NCI-H2081 (cell line): ENCODE results near the gene NDUFV1.
"Not testable (repeated sequence)": the region's sequence is repeated elsewhere in the genome, so short reads cannot be mapped to it uniquely, and the experiment has no call there.

Source experiments
- DNase-seq, 2 experiments: peaks; one replicate each; lab custom pipeline; 2025; lab: John Stamatoyannopoulos, UW

NDUFV1 gene

DNA sequence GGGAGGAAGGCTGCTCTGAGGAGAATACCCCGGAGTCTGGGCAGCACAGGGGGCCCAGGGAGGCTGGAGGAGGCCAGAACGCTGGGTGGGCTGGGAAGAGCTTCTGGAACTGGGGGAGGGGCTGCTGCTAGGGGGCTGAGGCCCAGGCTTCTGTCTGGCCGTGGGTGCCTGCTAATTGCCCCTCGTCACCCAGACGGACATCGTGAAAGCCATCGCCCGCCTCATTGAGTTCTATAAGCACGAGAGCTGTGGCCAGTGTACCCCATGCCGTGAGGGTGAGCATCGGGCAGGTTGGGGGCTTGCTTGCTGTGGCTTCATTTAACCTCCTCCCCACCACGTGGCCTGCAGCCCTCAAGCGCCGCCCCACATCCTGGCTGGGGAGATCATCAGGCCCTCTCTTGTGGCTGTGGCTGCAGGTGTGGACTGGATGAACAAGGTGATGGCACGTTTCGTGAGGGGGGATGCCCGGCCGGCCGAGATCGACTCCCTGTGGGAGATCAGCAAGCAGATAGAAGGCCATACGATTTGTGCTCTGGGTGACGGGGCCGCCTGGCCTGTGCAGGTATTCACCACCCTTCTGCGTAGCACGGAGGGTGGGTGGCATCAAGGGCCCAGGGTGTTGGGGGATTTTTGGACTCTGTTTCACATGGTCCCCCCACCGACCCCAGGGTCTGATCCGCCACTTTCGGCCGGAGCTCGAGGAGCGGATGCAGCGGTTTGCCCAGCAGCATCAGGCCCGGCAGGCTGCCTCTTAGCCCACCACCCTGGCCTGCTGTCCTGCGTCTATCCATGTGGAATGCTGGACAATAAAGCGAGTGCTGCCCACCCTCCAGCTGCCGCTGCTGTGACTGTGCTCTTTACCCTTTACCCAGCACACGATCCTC, 5.2 kb downstream of the NDUFV1 start:
- DNase-seq: no peak

DNA sequence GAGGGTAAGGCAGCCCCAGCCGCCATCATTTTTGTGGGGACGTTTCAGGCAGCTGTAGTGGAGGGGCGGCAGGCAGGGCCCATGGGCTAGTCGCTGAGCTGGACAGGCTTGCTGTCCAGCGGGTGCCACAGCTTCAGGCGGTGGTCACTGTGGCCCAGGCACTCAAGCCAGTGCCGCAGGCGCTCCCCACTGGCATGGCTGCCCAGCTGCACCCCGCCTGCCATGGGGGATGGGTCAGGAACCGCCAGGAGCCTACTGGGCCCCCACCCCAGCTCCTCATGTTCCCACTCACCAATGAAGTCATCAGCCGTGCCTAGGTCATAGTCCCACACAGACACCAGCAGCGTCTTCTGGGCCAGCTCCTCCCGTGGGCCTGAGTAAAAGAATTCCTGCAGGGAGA, 6.0 kb downstream of the NDUFV1 start:
- no peak for DNase-seq

DNA sequence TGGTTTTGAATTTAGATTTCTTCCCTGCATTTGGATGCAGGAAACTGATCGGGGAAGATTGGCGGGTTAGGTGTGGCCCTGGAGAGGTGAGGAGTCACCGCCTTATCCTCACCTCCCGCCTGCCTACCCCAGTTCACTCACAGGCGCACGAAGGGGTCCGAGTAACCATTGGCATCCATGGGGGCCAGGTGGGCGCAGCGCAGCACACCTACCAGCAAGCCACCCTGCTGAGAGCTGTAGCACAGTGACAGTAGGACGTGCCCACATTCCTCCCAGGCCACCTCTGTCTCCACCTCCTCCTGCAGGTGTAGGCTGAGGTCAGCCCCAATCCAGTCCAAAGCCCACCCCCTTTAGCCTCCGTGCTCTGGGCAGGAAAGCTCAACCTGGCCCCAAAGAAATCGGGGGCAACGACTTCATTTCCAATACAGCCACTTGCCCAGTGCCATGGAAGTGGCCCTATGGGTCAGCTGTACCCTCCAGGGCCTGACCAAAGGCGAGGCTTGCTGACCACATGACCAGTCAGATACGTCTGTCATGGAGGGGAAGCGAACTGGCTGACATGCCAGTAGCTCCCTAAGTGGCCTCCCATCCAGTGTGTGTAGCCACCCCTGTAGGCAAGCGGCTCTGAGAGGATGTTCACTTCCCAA, 6.7 kb downstream of the NDUFV1 start:
- no peak for DNase-seq

DNA sequence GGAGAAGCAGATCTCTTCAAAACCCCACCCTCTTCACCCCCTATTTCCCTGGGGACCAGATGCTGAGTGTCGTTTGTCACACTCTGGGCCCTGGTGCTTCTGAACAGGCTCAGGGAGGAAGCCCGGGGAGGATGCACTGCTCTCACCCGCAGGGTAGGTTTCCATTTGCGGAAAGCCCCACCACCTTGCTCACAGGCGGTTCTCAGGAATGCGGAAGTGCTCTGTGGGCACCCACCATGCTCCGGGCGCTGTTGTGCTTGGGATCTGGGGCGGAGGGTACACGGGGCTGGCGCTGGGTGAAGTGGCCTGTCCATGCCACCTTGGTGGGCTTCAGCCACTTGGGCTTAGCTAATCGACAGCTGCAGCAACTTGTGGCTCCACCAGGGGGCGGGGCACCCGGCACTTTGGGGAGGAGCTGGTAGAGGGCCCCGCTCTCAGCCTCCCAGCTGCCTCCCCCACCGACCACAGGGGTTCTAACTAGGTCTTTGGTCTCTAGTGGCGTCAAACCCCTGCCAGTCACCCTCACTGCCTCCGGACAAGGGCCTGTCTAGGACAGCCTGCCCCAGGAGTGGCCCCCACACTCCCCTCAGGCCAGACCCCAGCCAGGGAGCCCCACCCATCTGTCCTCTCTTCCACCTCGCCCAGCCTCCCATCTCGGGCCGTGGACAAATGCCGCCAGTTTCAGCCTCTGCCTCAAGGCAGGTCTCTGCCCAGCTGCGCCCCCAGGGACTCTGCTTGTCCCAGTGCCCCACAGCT, 7.4 kb downstream of the NDUFV1 start:
- DNase-seq: peak in 1 of 2 experiments; percentile 20

DNA sequence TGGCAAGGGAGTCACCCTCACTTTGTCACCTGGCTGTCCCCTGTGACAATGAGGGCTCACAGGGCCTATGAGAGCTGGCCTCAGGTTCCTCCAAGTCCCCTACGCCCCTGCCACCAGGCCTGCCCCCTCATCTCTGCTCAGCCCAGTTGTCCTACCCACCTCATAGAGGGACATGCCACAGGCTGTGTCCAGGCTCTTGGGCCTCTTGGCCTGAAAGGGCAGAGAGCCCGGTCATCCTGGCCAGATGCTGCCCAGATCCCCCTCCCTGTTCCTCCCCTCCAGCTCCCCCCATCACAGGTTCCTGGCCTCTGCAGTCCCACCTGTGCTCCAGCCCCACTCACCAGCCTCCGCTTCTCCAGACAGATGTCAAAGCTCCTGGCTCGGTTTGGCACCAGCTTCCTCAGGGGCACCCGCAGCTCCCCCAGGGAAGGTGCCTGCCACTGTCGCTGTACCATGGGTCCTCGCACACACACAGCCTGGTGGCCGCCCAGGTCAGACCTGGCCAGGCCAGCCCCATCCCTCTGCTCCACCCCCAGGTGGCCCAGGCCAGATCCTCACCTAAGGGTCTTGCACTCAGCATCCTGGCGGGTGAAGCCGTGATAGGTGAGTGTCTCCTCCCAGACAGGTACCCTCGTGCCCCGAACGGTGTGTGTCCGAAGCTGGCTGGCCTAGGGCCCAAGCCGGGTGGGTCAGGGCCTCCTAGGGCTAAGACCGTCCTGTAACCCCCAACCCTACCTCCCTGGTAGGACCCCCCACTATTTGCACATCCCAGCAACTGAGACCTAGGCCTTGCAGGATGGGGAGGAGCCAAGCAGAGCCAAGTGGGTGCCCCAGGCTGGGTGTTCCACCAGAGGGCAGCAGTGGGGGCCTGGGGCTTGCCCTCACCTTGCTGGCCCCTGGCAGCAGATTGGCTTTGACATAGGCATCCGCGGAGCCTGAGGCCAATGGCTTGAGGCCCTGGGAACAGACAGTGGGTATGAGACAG, 8.3 kb downstream of the NDUFV1 start:
- peak in 1 of 2 experiments; percentile 28 for DNase-seq

DNA sequence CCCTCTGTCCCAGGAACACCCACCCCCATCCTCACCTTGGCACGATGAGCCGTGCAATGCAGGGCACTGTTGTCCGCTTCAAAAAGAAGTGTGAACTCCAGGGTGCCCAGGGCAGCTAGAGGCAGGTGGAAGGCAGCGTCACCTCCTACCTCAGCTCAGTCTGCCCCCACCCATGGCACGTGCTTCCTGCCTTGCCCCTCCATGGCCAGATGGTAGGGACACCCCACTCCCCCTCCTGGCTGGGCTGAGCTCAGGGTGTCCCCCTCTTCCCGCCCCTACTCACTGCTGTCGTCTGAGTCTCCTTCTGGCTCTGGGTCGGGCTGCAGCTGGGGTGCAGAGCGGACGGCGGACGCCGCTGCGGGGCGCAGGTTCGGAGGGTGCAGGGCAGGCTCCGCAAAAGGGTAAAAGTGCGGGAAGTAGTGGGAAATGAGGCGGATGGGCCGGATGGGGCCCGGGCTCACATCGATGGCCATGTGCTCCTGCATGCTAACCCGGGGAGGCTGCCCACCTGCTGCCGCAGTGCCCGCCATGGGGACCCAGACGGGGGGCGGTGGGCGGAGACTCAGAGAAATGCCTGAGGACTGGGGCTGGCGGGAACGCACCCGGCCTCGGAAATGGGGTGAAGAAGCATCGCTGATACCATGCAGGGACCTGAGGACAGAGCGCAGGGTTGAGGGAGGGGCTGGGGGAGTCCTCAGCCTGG, 9.1 kb downstream of the NDUFV1 start:
- no peak for DNase-seq

DNA sequence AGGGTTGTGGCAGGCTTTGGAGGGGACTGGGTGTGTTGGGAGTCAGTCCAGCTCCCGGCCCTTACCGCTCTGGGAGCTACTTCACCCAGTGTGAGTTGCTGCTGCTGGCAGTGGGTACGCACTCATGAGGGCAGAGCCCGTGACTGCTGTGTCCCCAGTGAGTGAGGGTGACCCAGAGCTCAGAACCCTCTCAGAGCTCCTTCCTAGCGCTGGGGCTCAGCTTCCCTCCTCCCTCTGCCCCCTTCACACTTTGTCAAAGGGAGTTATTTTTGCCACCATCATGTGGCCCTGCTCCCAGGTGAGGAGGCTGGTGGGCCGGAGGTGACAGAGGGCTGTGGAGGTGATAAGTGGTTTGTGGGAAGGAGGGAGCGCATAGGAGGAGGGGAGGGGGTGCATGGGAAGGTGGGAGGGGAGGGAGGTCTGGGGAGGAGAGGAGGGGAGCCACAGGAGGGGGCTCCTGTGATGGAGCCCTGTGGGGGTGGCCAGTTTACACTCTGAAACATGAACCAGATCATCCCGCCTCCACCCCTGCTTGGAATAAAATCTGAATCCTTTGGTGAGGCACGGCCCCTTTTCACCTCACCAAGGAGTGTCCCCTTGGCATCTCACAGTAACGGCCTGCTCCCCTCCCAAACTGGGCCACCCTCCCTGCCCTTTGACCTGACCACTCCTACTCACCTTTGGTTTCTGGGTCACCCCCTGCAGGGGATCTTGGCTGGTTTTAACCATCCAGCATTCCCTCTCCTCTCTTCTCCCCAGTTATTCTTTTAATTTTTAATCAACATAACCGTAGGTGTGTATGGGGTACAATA, 9.9 kb downstream of the NDUFV1 start:
- DNase-seq: no peak

DNA sequence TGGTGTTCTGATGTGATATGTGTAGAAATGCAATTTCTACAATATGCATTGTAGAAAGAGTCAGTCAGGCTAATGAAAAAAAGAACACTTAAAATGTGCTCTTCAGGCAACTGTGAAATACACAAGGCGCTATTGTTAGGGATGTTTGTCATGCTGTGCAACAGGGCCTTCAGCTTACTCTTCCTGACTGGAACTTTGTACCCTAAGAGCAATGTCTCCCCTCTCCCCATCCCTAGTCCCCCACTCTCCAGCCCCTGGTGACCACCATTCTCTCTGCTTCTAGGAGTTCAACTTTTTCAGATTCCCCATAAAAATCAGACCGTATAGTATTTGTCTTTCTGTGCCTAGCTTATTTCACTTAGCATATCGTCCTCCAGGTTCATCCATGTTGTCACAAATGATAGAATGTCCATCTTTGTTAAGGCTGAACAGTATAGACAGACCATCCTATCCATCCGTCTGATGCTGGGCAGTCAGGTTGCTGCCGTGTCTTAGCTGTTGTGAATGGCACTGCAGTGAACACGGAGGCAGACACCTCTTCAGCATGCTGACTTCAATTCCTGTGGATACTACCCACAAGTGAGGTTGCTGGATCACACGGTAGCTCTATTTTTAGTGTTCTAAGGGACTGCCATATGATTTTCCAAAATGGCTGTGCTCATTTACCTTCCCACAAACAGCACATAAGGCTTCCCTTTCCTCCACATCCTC, 10.7 kb downstream of the NDUFV1 start:
- DNase-seq: no peak

DNA sequence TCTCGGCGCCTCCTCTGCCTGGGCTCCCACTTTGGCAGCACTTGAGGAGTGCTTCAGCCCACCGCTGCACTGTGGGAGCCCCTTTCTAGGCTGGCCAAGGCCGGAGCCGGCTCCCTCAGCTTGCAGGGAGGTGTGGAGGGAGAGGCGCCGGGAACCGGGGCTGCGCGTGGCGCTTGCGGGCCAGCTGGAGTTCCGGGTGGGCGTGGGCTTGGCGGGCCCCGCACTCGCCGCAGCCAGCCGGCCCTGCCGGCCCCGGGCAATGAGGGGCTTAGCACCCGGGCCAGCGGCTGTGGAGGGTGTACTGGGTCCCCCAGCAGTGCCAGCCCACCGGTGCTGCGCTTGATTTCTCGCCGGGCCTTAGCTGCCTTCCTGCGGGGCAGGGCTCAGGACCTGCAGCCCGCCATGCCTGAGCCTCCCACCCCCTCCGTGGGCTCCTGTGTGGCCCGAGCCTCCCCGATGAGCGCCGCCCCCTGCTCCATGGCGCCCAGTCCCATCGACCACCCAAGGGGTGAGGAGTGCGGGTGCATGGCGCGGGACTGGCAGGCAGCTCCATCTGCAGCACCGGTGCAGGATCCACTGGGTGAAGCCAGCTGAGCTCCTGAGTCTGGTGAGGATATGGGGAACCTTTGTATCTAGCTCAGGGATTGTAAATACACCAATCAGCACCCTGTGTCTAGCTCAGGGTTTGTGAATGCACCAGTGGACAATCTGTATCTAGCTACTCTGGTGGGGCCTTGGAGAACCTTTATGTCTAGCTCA, 12.3 kb downstream of the NDUFV1 start:
- DNase-seq: not testable (repeated sequence)

DNA sequence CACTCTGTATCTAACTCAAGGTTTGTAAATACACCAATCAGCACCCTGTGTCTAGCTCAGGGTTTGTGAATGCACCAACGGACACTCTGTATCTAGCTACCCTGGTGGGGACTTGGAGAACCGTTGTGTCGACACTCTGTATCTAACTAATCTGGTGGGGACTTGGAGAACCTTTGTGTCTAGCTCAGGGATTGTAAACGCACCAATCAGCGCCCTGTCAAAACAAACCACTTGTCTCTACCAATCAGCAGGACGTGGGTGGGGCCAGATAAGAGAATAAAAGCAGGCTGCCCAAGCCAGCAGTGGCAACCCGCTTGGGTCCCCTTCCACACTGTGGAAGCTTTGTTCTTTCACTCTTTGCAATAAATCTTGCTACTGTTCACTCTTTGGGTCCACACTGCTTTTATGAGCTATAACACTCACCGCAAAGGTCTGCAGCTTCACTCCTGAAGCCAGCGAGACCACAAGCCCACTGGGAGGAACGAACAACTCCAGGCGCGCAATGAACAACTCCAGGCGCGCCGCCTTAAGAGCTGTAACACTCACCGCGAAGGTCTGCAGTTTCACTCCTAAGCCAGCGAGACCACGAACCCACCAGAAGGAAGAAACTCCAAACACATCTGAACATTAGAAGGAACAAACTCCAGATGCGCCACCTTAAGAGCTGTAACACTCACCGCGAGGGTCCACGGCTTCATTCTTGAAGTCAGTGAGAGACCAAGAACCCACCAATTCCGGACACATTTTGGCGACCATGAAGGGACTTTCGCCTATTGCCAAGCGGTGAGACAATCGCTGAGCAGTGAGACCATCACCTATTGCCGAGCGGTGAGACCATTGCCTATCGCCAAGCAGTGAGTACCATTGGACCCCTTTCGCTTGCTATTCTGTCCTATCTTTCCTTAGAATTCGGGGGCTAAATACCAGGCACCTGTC, 13.2 kb downstream of the NDUFV1 start:
- not testable (repeated sequence) for DNase-seq

DNA sequence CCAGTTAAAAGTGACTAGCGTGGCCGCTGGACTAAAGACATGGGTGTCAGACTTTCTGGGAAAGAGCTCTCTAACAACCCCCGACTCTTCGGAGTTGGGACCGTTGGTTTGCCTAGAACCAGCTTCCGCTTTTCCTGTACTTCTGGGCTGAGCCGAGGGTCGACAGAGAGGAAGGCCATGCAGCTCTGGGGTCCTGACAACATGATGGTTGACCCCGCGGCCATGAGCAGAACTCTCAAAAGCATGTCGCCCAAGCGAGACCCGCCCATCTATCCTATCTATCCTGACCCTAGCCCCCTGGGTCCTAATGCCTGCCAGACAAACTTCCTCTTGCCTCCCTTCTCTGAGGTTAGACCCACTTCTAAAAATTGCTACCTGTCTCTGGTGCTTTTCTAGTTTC, 13.9 kb downstream of the NDUFV1 start:
- DNase-seq: not testable (repeated sequence)

DNA sequence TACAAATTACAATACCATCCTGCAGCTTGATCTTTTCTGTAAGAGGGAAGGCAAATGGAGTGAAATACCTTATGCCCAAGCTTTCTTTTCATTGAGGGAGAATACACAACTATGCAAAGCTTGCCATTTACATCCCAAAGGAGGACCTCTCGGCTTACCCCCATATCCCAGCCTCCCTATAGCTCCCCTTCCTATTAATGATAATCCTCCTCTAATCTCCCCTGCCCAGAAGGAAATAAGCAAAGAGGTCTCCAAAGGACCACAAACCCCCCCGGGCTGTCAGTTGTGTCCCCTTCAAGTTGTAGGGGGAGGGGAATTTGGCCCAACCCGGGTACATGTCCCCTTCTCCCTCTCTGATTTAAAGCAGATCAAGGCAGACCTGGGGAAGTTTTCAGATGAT, 15.2 kb downstream of the NDUFV1 start:
- DNase-seq: not testable (repeated sequence)

DNA sequence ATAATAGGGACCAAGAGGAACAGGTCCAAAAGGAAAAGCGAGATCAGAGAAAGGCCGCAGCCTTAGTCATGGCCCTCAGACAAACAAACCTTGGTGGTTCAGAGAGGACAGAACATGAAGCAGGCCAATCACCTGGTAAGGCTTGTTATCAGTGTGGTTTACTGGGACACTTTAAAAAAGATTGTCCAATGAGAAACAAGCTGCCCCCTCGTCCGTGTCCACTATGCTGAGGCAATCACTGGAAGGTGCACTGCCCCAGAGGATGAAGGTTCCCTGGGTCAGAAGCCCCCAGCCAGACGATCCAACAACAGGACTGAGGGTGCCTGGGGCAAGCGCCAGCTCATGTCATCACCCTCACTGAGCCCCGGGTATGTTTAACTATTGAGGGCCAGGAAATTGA, 16.2 kb downstream of the NDUFV1 start:
- not testable (repeated sequence) for DNase-seq

DNA sequence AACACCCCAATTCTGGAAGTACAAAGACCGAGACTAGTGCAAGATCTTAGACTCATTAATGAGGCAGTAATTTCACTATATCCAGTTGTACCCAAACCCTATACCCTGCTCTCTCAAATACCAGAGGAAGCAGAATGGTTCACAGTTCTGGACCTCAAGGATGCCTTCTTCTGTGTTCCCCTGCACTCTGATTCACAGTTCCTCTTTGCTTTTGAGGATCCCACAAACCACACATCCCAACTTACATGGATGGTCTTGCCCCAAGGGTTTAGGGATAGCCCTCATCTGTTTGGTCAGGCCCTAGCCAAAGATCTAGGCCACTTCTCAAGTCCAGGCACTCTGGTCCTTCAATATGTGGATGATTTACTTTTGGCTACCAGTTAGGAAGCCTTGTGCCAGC, 17.1 kb downstream of the NDUFV1 start:
- not testable (repeated sequence) for DNase-seq

DNA sequence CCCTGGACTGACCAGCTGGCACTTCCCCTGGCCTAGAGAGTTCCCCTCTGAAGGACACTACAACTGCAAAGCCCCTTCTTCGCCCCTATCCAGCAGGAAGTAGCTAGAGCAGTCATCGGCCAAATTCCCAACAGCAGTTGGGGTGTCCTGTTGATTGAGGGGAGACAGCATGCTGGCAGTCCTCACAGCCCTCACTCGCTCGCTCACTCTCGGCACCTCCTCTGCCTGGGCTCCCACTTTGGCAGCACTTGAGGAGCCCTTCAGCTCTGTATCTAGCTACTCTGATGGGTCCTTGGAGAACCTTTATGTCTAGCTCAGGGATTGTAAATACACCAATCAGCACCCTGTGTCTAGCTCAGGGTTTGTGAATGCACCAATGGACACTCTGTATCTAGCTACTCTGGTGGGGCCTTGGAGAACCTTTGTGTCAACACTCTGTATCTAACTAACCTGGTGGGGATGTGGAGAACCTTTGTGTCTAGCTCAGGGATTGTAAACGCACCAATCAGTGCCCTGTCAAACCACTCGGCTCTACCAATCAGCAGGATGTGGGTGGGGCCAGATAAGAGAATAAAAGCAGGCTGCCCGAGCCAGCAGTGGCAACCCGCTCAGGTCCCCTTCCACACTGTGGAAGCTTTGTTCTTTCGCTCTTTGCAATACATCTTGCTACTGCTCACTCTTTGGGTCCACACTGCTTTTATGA, 19.5 kb downstream of the NDUFV1 start:
- DNase-seq: not testable (repeated sequence)

DNA sequence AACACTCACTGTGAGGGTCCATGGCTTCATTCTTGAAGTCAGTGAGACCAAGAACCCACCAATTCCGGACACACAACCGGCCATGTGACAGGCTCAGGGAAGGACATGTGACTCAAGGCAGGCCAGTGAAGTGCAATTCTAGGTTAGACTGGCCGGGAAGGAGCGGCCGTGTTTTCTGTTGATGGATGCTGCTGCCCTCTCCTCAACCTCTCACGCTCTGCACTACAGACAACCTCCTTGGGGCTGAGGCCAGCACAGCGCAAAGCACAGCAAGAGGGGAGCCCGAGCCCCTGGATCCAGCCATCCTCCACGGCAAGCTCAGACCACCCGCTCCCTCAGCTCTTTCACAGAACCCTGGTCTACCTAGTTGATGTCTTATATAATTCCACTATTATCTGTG, 20.2 kb downstream of the NDUFV1 start:
- DNase-seq: no peak

DNA sequence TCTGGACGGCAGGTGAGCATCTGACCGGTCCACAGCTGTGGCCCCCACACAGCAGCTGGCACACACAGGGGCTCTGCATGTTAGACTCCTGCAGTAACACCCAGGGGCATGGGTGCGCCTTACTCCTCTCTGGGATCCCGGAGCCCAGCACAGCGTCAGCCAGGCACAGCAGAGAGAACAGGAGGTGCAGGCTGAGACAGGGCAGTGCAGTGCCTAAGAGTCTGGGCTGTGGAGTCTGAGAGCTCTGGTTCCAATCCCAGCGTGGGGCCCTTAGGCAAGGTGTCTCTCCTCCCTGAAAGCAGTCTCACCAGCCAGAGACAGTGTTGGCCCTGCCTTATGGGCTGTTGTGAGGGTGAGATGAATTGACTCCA, 20.7 kb downstream of the NDUFV1 start:
- DNase-seq: no peak
